ENCODE results near the gene ACSL5.

The ACSL5 gene

DNA sequence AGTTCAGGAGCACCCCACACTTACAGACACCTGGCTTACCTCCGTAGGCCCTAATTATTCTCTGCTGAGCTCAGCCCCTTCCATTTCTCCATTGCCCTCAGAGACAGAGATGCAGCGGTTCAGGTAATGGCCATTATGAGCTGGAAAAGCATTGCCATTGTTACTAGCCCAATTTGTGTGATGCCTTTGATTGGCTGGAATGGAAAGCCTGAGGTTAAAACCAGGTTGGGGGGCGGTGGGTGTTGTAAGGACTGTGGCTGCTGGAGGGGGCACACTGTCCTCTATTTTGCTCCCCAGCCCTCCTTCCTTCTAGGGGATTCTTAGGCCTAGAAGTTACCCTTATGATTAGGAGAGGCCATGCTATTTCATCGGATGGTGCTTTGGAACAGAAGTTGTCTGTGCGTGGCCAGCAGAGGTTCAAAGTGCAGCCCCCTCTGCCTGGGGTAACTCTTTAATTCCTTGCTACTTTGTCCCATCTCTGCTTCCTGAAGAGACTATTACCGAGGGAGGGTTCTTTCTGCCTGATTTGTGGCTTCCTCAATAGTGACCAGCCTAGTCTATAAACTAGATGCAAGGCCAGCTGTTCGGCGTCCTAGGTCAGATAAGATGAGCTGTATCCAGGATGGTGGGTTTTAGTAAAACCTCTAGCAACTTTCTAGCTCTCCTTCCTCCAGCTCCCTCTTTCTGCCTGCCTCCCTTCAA, 14.2 kb upstream of the ACSL5 start:
- H3K4me3 ChIP-seq (ENCODE audit: low read depth, low read length): no peak overlapping the region
- DNase-seq (ENCODE audit: low read depth): no peak
- TF ChIP-seq, protein P1, sequence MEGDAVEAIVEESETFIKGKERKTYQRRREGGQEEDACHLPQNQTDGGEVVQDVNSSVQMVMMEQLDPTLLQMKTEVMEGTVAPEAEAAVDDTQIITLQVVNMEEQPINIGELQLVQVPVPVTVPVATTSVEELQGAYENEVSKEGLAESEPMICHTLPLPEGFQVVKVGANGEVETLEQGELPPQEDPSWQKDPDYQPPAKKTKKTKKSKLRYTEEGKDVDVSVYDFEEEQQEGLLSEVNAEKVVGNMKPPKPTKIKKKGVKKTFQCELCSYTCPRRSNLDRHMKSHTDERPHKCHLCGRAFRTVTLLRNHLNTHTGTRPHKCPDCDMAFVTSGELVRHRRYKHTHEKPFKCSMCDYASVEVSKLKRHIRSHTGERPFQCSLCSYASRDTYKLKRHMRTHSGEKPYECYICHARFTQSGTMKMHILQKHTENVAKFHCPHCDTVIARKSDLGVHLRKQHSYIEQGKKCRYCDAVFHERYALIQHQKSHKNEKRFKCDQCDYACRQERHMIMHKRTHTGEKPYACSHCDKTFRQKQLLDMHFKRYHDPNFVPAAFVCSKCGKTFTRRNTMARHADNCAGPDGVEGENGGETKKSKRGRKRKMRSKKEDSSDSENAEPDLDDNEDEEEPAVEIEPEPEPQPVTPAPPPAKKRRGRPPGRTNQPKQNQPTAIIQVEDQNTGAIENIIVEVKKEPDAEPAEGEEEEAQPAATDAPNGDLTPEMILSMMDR (IDR thresholded peaks at IDR 0.05; ENCODE audit: low read depth, low read length, missing control alignments): no peak
- in situ Hi-C loops (cut with HindIII; ENCODE audit: low sequenced_read_pairs): no loop called here

DNA sequence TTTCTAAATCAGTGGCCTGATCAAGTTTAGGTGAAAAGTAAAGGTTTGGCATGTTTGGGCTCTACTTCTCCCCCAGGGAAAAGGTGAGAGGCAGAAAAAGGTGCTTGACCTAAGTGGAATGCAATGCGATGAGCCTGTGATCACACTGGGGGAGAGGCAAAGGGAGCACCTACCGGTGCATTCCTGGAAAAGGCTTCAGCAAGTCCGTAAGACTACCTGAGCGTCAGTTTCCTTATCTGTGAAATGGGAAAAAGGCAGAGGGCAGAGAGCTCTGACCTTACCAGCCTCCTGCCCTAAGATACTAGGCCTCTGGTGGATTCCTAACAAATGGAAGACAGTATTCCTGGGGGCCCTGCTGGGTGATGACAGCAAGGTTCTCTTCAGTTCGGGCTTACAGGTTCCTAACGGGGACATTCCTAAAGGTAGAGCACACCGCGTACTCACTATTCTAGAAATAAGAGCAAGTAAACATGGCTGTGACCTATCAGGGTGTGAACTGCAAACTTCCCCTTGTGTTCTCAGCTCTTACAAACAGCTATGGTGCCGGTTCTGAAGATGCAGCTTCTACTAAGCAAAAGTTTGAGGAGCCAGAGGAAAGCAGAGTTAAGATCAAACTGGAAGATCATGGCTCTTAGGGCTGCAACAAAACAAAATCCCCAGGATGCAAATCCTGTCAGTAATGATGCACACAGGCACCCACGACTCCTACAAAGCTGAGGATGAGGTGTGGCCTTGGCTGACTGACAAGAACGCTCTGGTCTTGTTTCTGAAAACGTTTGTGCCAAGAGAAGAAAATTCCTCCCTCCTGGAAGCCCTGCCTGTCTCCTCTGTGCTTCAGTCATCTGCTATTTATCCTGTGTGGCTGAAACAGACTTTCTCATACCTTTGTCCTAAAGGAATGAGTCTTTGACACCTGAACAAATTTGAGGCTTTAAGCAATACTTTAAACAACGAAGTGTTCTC, 13.3 kb upstream of the ACSL5 start:
- in situ Hi-C loops (cut with HindIII; ENCODE audit: low sequenced_read_pairs): no loop called here
- no peak for DNase-seq (ENCODE audit: low read depth)
- TF ChIP-seq, protein P1 (IDR thresholded peaks at IDR 0.05; ENCODE audit: low read depth, low read length, missing control alignments): no peak
- H3K4me3 ChIP-seq (ENCODE audit: low read depth, low read length): no peak overlapping the region

DNA sequence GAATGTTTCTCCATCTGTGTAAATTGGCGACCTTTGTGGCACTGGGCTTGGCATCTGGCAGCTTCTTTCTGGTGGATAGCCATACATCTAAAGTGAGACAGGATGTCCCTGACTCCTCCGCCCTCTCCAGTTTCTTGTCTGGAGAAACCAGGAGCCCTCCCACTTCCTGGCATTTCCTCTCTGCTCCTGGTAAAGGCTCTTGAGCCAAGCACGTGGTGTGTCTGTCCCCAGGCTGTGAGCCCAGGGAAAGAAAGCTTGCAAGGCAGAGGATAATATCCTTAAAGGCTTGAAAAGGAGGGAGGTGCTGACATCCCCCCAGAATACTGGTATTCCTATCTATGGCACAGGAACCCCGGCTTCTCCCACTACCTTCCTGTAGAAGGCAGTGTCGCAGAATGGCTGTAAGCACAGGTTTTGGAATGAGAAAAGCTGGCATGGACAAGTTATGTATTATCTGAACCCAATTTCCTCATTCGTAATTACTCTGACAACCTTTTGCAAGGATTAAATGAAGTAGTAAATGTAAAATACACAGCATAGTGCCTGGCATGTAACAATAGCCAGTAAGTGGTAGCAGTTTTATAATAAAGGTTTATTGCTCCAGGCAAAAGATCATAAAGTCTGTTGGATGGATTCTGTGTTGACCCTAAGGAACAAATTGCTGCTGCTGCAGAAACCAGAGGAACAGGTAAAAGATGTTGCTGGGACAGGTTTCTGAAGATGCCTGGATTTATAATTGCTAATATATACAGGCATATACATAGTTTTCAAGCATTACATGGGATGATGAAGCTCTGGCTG, 11.8 kb upstream of the ACSL5 start:
- TF ChIP-seq, protein P1 (IDR thresholded peaks at IDR 0.05; ENCODE audit: low read depth, low read length, missing control alignments): no peak
- in situ Hi-C loops (cut with HindIII; ENCODE audit: low sequenced_read_pairs): no loop called here
- no peak for DNase-seq (ENCODE audit: low read depth)
- H3K4me3 ChIP-seq (ENCODE audit: low read depth, low read length): no peak overlapping the region

DNA sequence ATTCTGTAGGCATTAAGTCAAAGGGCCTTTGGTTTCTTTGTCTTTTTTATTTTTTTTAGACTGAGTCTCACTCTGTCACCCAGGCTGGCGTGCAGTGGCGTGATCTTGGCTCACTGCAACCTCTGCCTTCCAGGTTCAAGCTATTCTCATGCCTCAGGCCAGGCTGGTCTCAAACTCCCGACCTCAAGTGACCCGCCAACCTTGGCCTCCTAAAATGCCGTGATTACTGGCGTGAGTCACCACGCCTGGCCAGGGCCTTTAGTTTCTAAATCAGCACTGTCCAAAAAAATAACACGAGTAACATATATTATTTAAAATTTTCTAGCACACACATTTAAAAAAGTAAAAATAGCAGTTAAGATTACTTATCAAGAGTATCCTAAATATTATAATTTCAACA, 11.1 kb upstream of the ACSL5 start:
- TF ChIP-seq, protein P1 (IDR thresholded peaks at IDR 0.05; ENCODE audit: low read depth, low read length, missing control alignments): no peak
- DNase-seq (ENCODE audit: low read depth): no peak
- no peak overlapping the region for H3K4me3 ChIP-seq (ENCODE audit: low read depth, low read length)
- in situ Hi-C loops (cut with HindIII; ENCODE audit: low sequenced_read_pairs): no loop called here

DNA sequence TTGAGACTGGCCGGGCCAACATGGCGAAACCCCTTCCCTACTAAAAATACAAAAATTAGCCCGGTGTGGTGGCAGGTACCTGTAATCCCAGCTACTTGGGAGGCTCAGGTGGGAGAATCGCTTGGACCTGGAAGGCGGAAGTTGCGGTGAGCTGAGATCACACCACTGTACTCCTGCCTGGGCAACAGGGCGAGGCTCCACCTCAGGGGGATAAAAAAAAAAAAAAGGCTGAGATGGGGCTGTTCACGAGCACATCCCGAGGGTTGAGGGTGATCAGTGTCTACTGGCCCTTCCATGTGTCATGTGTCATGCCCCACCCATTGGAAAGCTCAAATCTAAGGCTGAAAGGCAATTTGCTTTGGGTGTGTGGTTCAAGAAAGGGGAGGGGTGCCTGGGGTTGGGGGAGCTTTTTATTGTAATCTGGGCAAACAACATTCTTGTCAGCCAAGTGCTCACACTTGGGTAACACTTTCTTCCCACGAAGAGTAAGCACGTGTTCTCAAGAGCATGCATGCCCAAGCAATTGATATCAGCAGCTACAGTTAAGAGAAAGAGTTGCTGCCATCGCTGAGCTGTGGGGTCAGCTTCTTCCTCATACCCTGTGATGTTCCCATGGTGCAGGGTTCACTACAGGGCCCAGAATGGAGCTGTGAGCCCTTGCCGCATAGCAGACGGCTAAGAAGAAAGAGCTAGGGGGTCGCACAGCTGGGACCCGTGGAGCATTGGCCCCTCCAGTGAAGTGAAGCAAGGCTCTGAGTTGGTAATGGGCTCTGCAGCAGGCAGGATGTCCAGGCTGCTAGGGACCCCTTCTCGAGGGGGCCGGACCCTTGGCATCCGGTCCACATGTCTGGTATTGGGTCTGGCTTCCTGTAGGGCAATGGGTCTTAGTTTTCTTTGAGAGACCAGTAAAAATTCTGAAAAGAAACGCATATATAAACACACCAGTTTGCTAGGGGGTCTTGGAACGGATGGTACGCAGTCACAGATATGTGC, 9.9 kb upstream of the ACSL5 start:
- no peak for DNase-seq (ENCODE audit: low read depth)
- TF ChIP-seq, protein P1 (IDR thresholded peaks at IDR 0.05; ENCODE audit: low read depth, low read length, missing control alignments): no peak
- H3K4me3 ChIP-seq (ENCODE audit: low read depth, low read length): no peak overlapping the region
- in situ Hi-C loops (cut with HindIII; ENCODE audit: low sequenced_read_pairs): no loop called here

Data from astrocyte of the cerebellum (primary cell).